ENCODE measurements around the gene H3-3A. TPM values are rescaled to one million over a fixed set of nuclear protein-coding genes. Genes with fewer than 3 reads are reported as not detected.

Gene H3-3A
- total and polyA plus RNA-seq, 10 of the 15 experiments (the other 5 are each of a cell fraction or from before 2014, with no cell fraction given): 215 to 486 (median 393) TPM

DNA sequence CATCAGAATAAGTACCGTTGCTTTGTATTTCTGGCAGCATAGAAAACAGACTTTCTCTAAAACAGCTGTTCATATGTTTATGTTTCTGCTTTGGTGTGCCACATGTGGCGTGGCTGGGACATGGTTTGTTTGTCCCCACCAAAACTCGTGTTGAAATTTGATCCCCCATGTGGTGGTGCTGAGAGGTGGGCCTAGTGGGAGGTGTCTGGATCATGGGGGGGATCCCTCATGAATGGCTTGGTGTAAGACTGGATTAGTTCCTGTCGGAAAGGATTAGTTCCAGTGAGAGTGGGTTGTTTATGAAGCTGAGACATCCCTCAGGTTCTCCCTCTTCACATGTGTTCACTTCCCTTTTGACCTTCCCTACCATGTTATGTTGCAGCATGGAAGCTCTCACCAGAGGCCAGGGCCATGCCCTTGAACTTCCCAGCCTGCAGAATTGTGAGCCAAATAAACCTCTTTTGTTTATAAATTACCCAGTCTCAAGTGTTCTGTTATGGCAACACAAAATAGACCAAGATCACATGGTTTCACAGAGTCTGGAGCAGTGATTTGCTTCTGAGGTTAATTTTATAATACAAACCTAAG, 17.9 kb upstream of the H3-3A start (continued):
- TF ChIP-seq NFIC (IDR thresholded peaks at IDR 0.05; ENCODE audit: low read depth, low read length): no peak
- no peak for TF ChIP-seq CEBPB (IDR thresholded peaks at IDR 0.05; ENCODE audit: borderline replicate concordance in 1 of 2, low read depth in 2 of 2, low read length in 2 of 2)
- no peak for TF ChIP-seq ZNF384 (IDR thresholded peaks at IDR 0.05; ENCODE audit: borderline replicate concordance, low read depth, low read length)
- TF ChIP-seq ZBTB4 (CRISPR knock-in tag; IDR thresholded peaks at IDR 0.05): no peak
- TF ChIP-seq HDAC2 (IDR thresholded peaks at IDR 0.05): no peak
- TF ChIP-seq ZBTB33 (IDR thresholded peaks at IDR 0.05): no peak
- no peak for TF ChIP-seq HCFC1 (IDR thresholded peaks at IDR 0.05; ENCODE audit: low read length)

GRCh38 chr1:226046240-226046639, 16.3 kb upstream of the H3-3A start:
- H3K36me3 ChIP-seq (ENCODE audit: control insufficient read depth in 2 of 2, insufficient read depth in 2 of 2, low read length in 1 of 2): no peaks in the 10 kb centered on the region
- H3K4me3 ChIP-seq: no peak overlapping the region
- H4K20me1 ChIP-seq (ENCODE audit: control insufficient read depth, insufficient read depth): no peaks in the 10 kb centered on the region
- no peak overlapping the region for H2AFZ ChIP-seq (ENCODE audit: control insufficient read depth, low read depth, low read length)
- intact Hi-C loops (cut with micrococcal nuclease; ENCODE audit: unreplicated experiment): no loop called here
- no peak for DNase-seq (ENCODE audit: low read depth, low spot score)
- no peaks in the 10 kb centered on the region for H3K27me3 ChIP-seq (replicated peaks in 1 of 2; ENCODE audit: control insufficient read depth in 2 of 2, insufficient read depth in 2 of 2, low read length in 1 of 2)
- RAD21 ChIA-PET (ENCODE audit: unreplicated experiment): no interaction called here
- no peak for ATAC-seq
- H3K79me2 ChIP-seq (ENCODE audit: control insufficient read depth, insufficient read depth, low read length): no peaks in the 10 kb centered on the region
- FAIRE-seq: no peak
- H3K4me2 ChIP-seq (ENCODE audit: control insufficient read depth, insufficient read depth): no peak overlapping the region
- H3K27ac ChIP-seq (ENCODE audit: control insufficient read depth, insufficient read depth): no peak overlapping the region
- H3K9me3 ChIP-seq (replicated peaks; ENCODE audit: control insufficient read depth, insufficient read depth, low read length): no peaks in the 10 kb centered on the region
- CTCF ChIA-PET: no interaction called here
- no peak overlapping the region for H3K9ac ChIP-seq (ENCODE audit: control insufficient read depth, insufficient read depth, low read length)
- SMC1A ChIA-PET (ENCODE audit: uncharacterized antibody, unreplicated experiment): interaction anchor here (0.6 kb wide), 1 partner anchor 49 kb away, joined by 3 read pairs; no protein-coding TSS in a partner anchor
- WGBS (ENCODE audit: insufficient coverage, insufficient replicate concordance, low lambda C conversion rate, missing lambda C conversion rate): 93% methylated on average over 6 of the region's 6 CpGs
- H3K4me1 ChIP-seq (ENCODE audit: control insufficient read depth, insufficient read depth, low read length): no peaks in the 10 kb centered on the region
- in situ Hi-C loops (cut with MboI): no loop called here
- no TSS peak for BruUV-seq (replicated peaks)
- POLR2A ChIA-PET: interaction anchor here (0.6 kb wide), 1 partner anchor 127 kb away, joined by 6 read pairs; no protein-coding TSS in a partner anchor
- TF ChIP-seq, protein P1, sequence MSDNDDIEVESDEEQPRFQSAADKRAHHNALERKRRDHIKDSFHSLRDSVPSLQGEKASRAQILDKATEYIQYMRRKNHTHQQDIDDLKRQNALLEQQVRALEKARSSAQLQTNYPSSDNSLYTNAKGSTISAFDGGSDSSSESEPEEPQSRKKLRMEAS (IDR thresholded peaks at IDR 0.05; ENCODE audit: low read depth, low read length): no peak
- TF ChIP-seq, protein P2, sequence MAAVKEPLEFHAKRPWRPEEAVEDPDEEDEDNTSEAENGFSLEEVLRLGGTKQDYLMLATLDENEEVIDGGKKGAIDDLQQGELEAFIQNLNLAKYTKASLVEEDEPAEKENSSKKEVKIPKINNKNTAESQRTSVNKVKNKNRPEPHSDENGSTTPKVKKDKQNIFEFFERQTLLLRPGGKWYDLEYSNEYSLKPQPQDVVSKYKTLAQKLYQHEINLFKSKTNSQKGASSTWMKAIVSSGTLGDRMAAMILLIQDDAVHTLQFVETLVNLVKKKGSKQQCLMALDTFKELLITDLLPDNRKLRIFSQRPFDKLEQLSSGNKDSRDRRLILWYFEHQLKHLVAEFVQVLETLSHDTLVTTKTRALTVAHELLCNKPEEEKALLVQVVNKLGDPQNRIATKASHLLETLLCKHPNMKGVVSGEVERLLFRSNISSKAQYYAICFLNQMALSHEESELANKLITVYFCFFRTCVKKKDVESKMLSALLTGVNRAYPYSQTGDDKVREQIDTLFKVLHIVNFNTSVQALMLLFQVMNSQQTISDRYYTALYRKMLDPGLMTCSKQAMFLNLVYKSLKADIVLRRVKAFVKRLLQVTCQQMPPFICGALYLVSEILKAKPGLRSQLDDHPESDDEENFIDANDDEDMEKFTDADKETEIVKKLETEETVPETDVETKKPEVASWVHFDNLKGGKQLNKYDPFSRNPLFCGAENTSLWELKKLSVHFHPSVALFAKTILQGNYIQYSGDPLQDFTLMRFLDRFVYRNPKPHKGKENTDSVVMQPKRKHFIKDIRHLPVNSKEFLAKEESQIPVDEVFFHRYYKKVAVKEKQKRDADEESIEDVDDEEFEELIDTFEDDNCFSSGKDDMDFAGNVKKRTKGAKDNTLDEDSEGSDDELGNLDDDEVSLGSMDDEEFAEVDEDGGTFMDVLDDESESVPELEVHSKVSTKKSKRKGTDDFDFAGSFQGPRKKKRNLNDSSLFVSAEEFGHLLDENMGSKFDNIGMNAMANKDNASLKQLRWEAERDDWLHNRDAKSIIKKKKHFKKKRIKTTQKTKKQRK (IDR thresholded peaks at IDR 0.05; ENCODE audit: low read depth, low read length): no peak
- TF ChIP-seq, protein P3, sequence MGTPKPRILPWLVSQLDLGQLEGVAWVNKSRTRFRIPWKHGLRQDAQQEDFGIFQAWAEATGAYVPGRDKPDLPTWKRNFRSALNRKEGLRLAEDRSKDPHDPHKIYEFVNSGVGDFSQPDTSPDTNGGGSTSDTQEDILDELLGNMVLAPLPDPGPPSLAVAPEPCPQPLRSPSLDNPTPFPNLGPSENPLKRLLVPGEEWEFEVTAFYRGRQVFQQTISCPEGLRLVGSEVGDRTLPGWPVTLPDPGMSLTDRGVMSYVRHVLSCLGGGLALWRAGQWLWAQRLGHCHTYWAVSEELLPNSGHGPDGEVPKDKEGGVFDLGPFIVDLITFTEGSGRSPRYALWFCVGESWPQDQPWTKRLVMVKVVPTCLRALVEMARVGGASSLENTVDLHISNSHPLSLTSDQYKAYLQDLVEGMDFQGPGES (IDR thresholded peaks at IDR 0.05): no peak
- TF ChIP-seq SMC3 (IDR thresholded peaks at IDR 0.05; ENCODE audit: borderline replicate concordance, low read length) (no peak), ZNF24 (IDR thresholded peaks at IDR 0.05) (no peak)

Measured in GM12878 (cell line).